H1 (cell line): ENCODE results near the gene EXTL1. TPM values are rescaled to one million over a fixed set of nuclear protein-coding genes. Genes with fewer than 3 reads are reported as not detected.

Source experiments
- CHD7 ChIP-seq: fragments of 300-600 bp; sonication (generic); IDR thresholded peaks from 2 replicates; pipeline ENCODE4 v1.7.1; 2012; ENCODE audit warnings: low read length, moderate library complexity, mild to moderate bottlenecking, inconsistent platforms; ENCODE audit not compliant: insufficient replicate concordance
- JUND ChIP-seq: IDR thresholded peaks from 2 replicates; pipeline ENCODE4 v1.6.1; 2011; ENCODE audit warnings: mild to moderate bottlenecking, improper control_type of control experiment, low read length
- TAF1 ChIP-seq: IDR thresholded peaks from 2 replicates; pipeline ENCODE4 v1.6.1; 2011; ENCODE audit warnings: mild to moderate bottlenecking, low read depth, low read length
- polyA plus RNA-seq, 7 experiments: library from polyadenylated mRNA; depleted of rRNA in 3 of 7; stranded (reverse) in 5 of 7; unstranded in 2 of 7; fragments of >200 nt in 5 of 7; fragments of 200-250 nt in 2 of 7; gene quantifications; 1 replicate in 5 of 7; 2 replicates in 1 of 7; 4 replicates in 1 of 7; pipeline versions ENCODE4 v1.2.1 to v1.2.3, GENCODE V29; 2011 to 2013; ENCODE audit warnings: missing spikeins in 2 of 7, mixed read lengths in 2 of 7
- total RNA-seq: library from RNA; stranded (reverse); fragmentation: NEBNext Ultra II Directional; extraction: Animal tissue kit (Norgen Biotek cat#: 25700); gene quantifications from 2 replicates; pipeline ENCODE4 v1.2.1, GENCODE V29; 2021

EXTL1 gene
- total and polyA plus RNA-seq, 2 of the 8 experiments (the other 6 are each of a cell fraction or from before 2014, with no cell fraction given) = 0.89 to 1.2 TPM

GRCh38 chr1:26005434-26006105, 16.0 kb upstream of the EXTL1 start (continued):
- TF ChIP-seq CHD7 = no peak
- TF ChIP-seq TAF1 = no peak
- TF ChIP-seq JUND = no peak
